Colonic mucosa (tissue), 4 donors: ENCODE data around the gene RIN3. TPM values are rescaled to one million over a fixed set of nuclear protein-coding genes. Genes with fewer than 3 reads are reported as not detected.

Experiments
- DNase-seq: peaks from one replicate; pipeline ENCODE4 v3.0.0-alpha.2; 2020
- H3K27ac ChIP-seq: fragments of 200-600 bp; one replicate; pipeline ENCODE4 v1.8.0; 2021
- H3K27me3 ChIP-seq: fragments of 200-600 bp; one replicate; pipeline ENCODE4 v1.8.0; 2021
- H3K36me3 ChIP-seq: fragments of 200-600 bp; one replicate; pipeline ENCODE4 v1.8.0; 2021
- H3K4me1 ChIP-seq: fragments of 200-600 bp; one replicate; pipeline ENCODE4 v1.8.0; 2021; ENCODE audit warnings: mild to moderate bottlenecking
- H3K4me3 ChIP-seq: fragments of 200-600 bp; one replicate; pipeline ENCODE4 v1.8.0; 2021
- H3K9ac ChIP-seq, 2 donors: one replicate each; pipeline ENCODE4 v1.7.0; 2013; ENCODE audit warnings: control low read depth in 2 of 2, low read depth in 2 of 2, low read length in 2 of 2
- H3K9me3 ChIP-seq: fragments of 200-600 bp; one replicate; pipeline ENCODE4 v1.8.0; 2021
- intact Hi-C: fragments of 100-400 bp; cut with DNase I; formaldehyde crosslinking; loops from one replicate; pipeline ENCODE4 v1.14.1; 2022
- total RNA-seq, 2 donors: library from RNA; stranded (reverse); fragmentation: NEBNext Ultra II Directional in 1 of 2; extraction: Animal tissue kit (Norgen Biotek cat#: 25700) in 1 of 2; gene quantifications; one replicate each; pipeline ENCODE4 v1.2.1, GENCODE V29; 2021
- TF ChIP-seq, protein P1 (sequence below): fragments of 200-600 bp; IDR thresholded peaks from one replicate; pipeline ENCODE4 v1.8.0; 2022; ENCODE audit warnings: antibody characterized with exemption, mild to moderate bottlenecking
- donor health status: healthy.
- donor health status: DM: no; HTN: no; CAD: no.
- donor health status: DM: no; HTN: no; CAD: no.

The RIN3 gene
- total RNA-seq, 2 donors from 2014 or later = 18.4 to 23.2 TPM

DNA sequence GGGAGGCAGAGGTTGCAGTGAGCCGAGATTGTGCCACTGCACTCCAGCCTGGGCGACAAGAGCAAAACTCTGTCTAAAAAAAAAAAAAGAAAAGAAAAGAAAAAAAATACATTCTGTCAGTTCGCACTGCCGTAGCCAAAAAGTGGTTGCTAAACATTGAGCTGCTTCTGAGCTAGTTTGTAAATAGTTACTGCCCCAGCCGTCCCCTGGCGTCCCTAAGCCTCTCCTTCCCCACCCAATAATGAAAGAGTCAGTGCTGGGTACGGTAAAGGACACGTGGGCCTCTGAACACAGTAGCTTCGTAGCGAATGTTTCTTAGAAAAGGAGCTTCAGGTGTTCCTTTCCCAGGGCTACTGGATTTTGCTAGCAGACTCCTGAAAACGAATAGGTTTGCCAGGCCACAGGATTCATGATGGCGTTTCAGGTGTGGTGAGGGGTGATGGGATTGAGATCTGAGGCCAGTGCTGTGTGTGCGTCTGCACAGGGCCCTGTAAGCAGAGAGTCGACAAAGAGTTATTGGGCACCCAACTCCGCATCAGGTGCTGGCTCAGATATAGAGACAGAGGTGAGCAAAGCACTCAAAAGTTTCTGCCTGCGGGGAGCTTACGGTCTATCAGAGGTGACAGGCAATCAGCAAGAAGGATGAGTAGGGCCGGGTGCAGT is 140.8 kb downstream of the RIN3 start:
- peak overlapping the region; percentile 1 for H3K4me3 ChIP-seq
- H3K9ac ChIP-seq = peak overlapping the region in 1 of 2 donors; percentile 35
- no peak overlapping the region for H3K27ac ChIP-seq
- no peaks in the 10 kb centered on the region for H3K4me1 ChIP-seq
- no peaks in the 10 kb centered on the region for H3K36me3 ChIP-seq
- H3K9me3 ChIP-seq = no peaks in the 10 kb centered on the region
- H3K27me3 ChIP-seq = no peaks in the 10 kb centered on the region
- DNase-seq = no peak
- intact Hi-C loops = no loop called here
- TF ChIP-seq, protein P1, sequence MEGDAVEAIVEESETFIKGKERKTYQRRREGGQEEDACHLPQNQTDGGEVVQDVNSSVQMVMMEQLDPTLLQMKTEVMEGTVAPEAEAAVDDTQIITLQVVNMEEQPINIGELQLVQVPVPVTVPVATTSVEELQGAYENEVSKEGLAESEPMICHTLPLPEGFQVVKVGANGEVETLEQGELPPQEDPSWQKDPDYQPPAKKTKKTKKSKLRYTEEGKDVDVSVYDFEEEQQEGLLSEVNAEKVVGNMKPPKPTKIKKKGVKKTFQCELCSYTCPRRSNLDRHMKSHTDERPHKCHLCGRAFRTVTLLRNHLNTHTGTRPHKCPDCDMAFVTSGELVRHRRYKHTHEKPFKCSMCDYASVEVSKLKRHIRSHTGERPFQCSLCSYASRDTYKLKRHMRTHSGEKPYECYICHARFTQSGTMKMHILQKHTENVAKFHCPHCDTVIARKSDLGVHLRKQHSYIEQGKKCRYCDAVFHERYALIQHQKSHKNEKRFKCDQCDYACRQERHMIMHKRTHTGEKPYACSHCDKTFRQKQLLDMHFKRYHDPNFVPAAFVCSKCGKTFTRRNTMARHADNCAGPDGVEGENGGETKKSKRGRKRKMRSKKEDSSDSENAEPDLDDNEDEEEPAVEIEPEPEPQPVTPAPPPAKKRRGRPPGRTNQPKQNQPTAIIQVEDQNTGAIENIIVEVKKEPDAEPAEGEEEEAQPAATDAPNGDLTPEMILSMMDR = no peak

DNA sequence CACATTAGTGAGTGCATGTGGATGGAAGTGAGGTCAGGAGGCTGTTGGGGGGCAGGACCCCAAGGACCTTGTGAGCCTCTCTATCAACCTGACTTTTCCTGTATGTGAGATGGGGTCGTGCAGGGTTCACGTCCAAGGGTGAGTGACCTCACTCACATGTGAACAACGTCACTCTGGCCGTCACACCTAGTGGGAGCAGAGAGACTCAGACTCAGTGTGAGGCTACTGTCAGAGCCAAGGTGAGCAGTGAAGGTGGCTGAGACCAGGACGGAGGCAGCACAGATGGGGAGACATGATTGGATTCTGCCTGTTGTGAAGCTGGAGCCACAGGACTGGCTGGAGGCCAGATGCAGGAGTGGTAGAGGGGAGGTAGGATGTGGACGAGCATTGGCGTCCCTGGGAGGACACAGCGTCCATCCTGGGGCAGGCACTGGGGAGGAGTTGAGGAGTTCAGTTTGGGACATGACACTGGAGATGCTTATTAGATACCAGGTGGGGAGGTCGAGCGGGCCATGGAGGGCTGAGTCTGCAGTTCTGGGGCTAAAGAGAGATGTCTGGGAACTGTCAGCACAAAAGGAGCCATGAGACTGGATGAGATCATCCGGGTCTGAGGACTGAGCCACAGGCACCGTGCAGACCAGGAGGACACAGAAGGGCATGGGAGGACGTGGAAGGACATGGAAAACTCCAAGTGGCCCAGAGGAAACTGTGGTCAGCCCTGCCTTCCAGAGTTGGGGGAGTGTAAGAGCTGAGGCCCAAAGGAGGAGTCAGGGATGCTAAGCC is 142.0 kb downstream of the RIN3 start:
- Histone ChIP-seq H3K27me3 (no peaks in the 10 kb centered on the region), H3K27ac (no peak overlapping the region), H3K9me3 (no peaks in the 10 kb centered on the region), H3K4me1 (no peaks in the 10 kb centered on the region), H3K36me3 (no peaks in the 10 kb centered on the region), H3K9ac (no peak overlapping the region), H3K4me3 (no peak overlapping the region)
- DNase-seq = no peak
- TF ChIP-seq, protein P1 = no peak
- intact Hi-C loops = no loop called here

DNA sequence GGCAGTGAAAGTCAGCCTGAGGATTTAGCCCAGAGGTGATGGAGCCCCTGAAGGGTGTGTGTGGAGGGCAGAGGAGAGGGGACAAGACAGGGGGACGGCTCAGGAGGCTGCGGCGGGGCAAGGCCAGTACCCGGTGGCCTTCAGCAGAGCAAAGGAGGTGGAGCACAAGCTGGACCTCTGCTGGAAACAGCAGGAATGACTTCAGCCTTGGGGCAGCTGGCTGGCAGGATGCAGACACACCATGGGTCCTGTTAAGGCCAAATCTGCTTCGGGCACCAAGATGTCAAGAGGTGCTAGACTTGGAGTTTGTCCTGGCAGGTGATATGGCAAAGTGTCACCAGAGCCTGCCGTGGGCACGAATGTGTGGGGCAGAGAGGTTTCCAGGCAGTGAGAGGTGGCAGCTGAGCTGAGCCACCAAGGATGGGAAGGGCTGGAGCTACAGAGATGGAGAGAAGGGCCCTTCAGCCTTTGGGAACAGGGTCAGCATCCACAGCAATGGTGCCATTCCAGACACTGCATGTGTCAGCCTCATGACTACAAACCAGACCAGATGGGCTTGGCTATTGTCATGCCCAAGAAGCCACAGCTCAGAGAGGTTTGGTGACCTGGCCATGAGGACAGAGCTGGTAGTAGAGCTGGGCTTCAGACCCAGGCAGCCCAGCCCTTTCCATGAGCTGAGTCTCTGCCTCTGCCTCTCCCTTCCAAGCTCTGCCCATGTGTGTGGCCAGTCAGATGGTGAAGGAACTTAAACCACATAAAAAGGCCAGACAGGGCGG is 142.9 kb downstream of the RIN3 start:
- no peak for DNase-seq
- Histone ChIP-seq H3K4me3 (no peak overlapping the region), H3K27me3 (no peaks in the 10 kb centered on the region), H3K9ac (no peak overlapping the region), H3K9me3 (no peaks in the 10 kb centered on the region), H3K27ac (no peak overlapping the region), H3K36me3 (no peaks in the 10 kb centered on the region), H3K4me1 (no peaks in the 10 kb centered on the region)
- intact Hi-C loops = no loop called here
- TF ChIP-seq, protein P1 = no peak

GRCh38 chr14:92657457-92658142 is 144.0 kb downstream of the RIN3 start:
- H3K27ac ChIP-seq = no peak overlapping the region
- H3K9ac ChIP-seq = no peak overlapping the region
- no peaks in the 10 kb centered on the region for H3K4me1 ChIP-seq
- TF ChIP-seq, protein P1 = no peak
- H3K27me3 ChIP-seq = no peaks in the 10 kb centered on the region
- H3K36me3 ChIP-seq = no peaks in the 10 kb centered on the region
- intact Hi-C loops = no loop called here
- DNase-seq = no peak
- H3K4me3 ChIP-seq = no peak overlapping the region
- no peaks in the 10 kb centered on the region for H3K9me3 ChIP-seq

- no peak overlapping the region for H3K4me3 ChIP-seq
- intact Hi-C loops = no loop called here
- H3K4me1 ChIP-seq = no peaks in the 10 kb centered on the region
- DNase-seq = no peak
- no peak overlapping the region for H3K9ac ChIP-seq
- H3K9me3 ChIP-seq = no peaks in the 10 kb centered on the region
- no peaks in the 10 kb centered on the region for H3K27me3 ChIP-seq
- H3K36me3 ChIP-seq = no peaks in the 10 kb centered on the region
- TF ChIP-seq, protein P1 = no peak
- H3K27ac ChIP-seq = no peak overlapping the region
Observed at GRCh38 chr14:92658160-92658559, 144.6 kb downstream of the RIN3 start.
